GM19043 (cell line): ENCODE data around the gene ADORA1.

ENCODE experiments used
- ATAC-seq: cut with Tn5 transposase; IDR thresholded peaks from one replicate; pipeline ENCODE4 v1.9.1; 2021; ENCODE audit warnings: low read depth; ENCODE audit not compliant: unreplicated experiment

Gene ADORA1

GRCh38 chr1:203093754-203094410, 33.6 kb upstream of the ADORA1 start:
- no peak for ATAC-seq

- ATAC-seq: no peak
These were observed 32.4 kb upstream of the ADORA1 start for GRCh38 chr1:203095061-203095690.

- ATAC-seq: no peak
These were observed 31.0 kb upstream of the ADORA1 start for GRCh38 chr1:203096566-203096965.

- ATAC-seq: no peak
These were observed 30.5 kb upstream of the ADORA1 start for GRCh38 chr1:203097001-203097400.

GRCh38 chr1:203098445-203098844, 29.1 kb upstream of the ADORA1 start:
- ATAC-seq: no peak

- no peak for ATAC-seq
These were observed 28.5 kb upstream of the ADORA1 start for GRCh38 chr1:203098914-203099520.

GRCh38 chr1:203099805-203100515, 27.6 kb upstream of the ADORA1 start:
- ATAC-seq: no peak

GRCh38 chr1:203100516-203100869, 27.0 kb upstream of the ADORA1 start:
- ATAC-seq: no peak

- ATAC-seq: no peak
These were observed 25.5 kb upstream of the ADORA1 start for GRCh38 chr1:203101813-203102634.

GRCh38 chr1:203103216-203103615, 24.3 kb upstream of the ADORA1 start:
- no peak for ATAC-seq

GRCh38 chr1:203103829-203104495, 23.6 kb upstream of the ADORA1 start:
- ATAC-seq: no peak

- ATAC-seq: no peak
These were observed 22.6 kb upstream of the ADORA1 start for GRCh38 chr1:203104789-203105390.

- no peak for ATAC-seq
These were observed 15.1 kb upstream of the ADORA1 start for GRCh38 chr1:203112475-203112874.

- ATAC-seq: no peak
These were observed 14.2 kb upstream of the ADORA1 start for GRCh38 chr1:203113308-203113707.

- no peak for ATAC-seq
These were observed 13.3 kb upstream of the ADORA1 start for GRCh38 chr1:203114202-203114601.

- ATAC-seq: no peak
These were observed 11.3 kb upstream of the ADORA1 start for GRCh38 chr1:203116091-203116820.

- ATAC-seq: no peak
These were observed 9.6 kb upstream of the ADORA1 start for GRCh38 chr1:203117611-203118575.
